WTC11 (cell line): ENCODE data around the gene TMEM114. TPM values are rescaled to one million over a fixed set of nuclear protein-coding genes. Genes with fewer than 3 reads are reported as not detected.

Source experiments
- ATAC-seq: fragments of 200-7000 bp; cut with Tn5 transposase; 2 replicates; pipeline ENCODE4 v1.10.0; 2021; ENCODE audit warnings: mild to moderate bottlenecking, moderate library complexity
- CTCF ChIA-PET: fragments of 300-600 bp; sonication (Branson Sonifier 250); formaldehyde crosslinking; loops from one replicate; lab custom pipeline; 2021; ENCODE audit warnings: antibody characterized with exemption; lab: Charles Lee
- POLR2A ChIA-PET: fragments of 350-600 bp; sonication (Branson Sonifier 250); formaldehyde crosslinking; loops from one replicate; lab custom pipeline; 2021; ENCODE audit warnings: antibody characterized with exemption; lab: Charles Lee
- DNase-seq: peaks from one replicate; pipeline ENCODE4 v3.0.0; 2021; ENCODE audit warnings: low spot score
- H3K27ac Mint-ChIP-seq: 2 replicates; pipeline ENCODE4 v1.8.0; 2021; ENCODE audit warnings: mixed read lengths
- H3K27me3 Mint-ChIP-seq: 2 replicates; pipeline ENCODE4 v1.8.0; 2021; ENCODE audit warnings: low read depth, mild to moderate bottlenecking, moderate library complexity, mixed read lengths
- H3K36me3 Mint-ChIP-seq: 2 replicates; pipeline ENCODE4 v1.8.0; 2021; ENCODE audit warnings: mixed read lengths
- H3K4me1 Mint-ChIP-seq: 2 replicates; pipeline ENCODE4 v1.8.0; 2022; ENCODE audit warnings: mixed read lengths
- H3K4me3 Mint-ChIP-seq: 2 replicates; pipeline ENCODE4 v1.8.0; 2021; ENCODE audit warnings: mild to moderate bottlenecking, moderate library complexity, mixed read lengths
- H3K9me3 Mint-ChIP-seq: 2 replicates; pipeline ENCODE4 v1.8.0; 2021; ENCODE audit warnings: mixed read lengths
- ATF3 ChIP-seq: sonication (generic); formaldehyde crosslinking; conservative IDR thresholded peaks from 2 replicates; pipeline ENCODE4 v1.8.1; 2022; ENCODE audit warnings: mild to moderate bottlenecking, missing genetic modification reagents
- ETV6 ChIP-seq: sonication (generic); formaldehyde crosslinking; IDR thresholded peaks from 2 replicates; pipeline ENCODE4 v1.8.1; 2022; ENCODE audit warnings: mild to moderate bottlenecking, missing genetic modification reagents
- FOXJ3 ChIP-seq: sonication (generic); formaldehyde crosslinking; IDR thresholded peaks from 2 replicates; pipeline ENCODE4 v1.9.0; 2021; ENCODE audit warnings: missing genetic modification reagents, mild to moderate bottlenecking, borderline replicate concordance
- FOXK1 ChIP-seq: sonication (generic); formaldehyde crosslinking; IDR thresholded peaks from 2 replicates; pipeline ENCODE4 v1.8.0; 2022; ENCODE audit warnings: mild to moderate bottlenecking, moderate library complexity, missing genetic modification reagents
- NFATC4 ChIP-seq: fragments of 250-450 bp; sonication (Bioruptor Pico); IDR thresholded peaks from 2 replicates; pipeline ENCODE4 v1.9.0; 2021; ENCODE audit warnings: mild to moderate bottlenecking
- NFYB ChIP-seq: sonication (generic); formaldehyde crosslinking; conservative IDR thresholded peaks from 2 replicates; pipeline ENCODE4 v1.8.0; 2022; ENCODE audit warnings: low read depth, missing genetic modification reagents
- NR2C2 ChIP-seq: sonication (generic); formaldehyde crosslinking; IDR thresholded peaks from 2 replicates; pipeline ENCODE4 v1.8.0; 2022; ENCODE audit warnings: mild to moderate bottlenecking, missing genetic modification reagents
- PRRX2 ChIP-seq: fragments of 250-450 bp; sonication (Bioruptor Pico); IDR thresholded peaks from 2 replicates; pipeline ENCODE4 v1.8.0; 2021; ENCODE audit warnings: mild to moderate bottlenecking
- TEAD4 ChIP-seq: sonication (generic); formaldehyde crosslinking; IDR thresholded peaks from 2 replicates; pipeline ENCODE4 v1.8.0; 2022; ENCODE audit warnings: mild to moderate bottlenecking, missing genetic modification reagents
- TP53 ChIP-seq: sonication (generic); formaldehyde crosslinking; IDR thresholded peaks from 2 replicates; pipeline ENCODE4 v1.8.1; 2023; ENCODE audit warnings: mild to moderate bottlenecking, missing genetic modification reagents
- ZMAT4 ChIP-seq: fragments of 250-450 bp; sonication (Bioruptor Pico); IDR thresholded peaks from 2 replicates; pipeline ENCODE4 v1.9.0; 2021; ENCODE audit warnings: mild to moderate bottlenecking
- ZNF219 ChIP-seq: sonication (generic); formaldehyde crosslinking; IDR thresholded peaks from 2 replicates; pipeline ENCODE4 v1.8.0; 2023; ENCODE audit warnings: missing genetic modification reagents, mild to moderate bottlenecking, borderline replicate concordance
- ZNF263 ChIP-seq: sonication (generic); formaldehyde crosslinking; IDR thresholded peaks from 2 replicates; pipeline ENCODE4 v1.8.1; 2022; ENCODE audit warnings: low read depth, mild to moderate bottlenecking, moderate library complexity, missing genetic modification reagents
- ZNF512 ChIP-seq: sonication (generic); formaldehyde crosslinking; IDR thresholded peaks from 2 replicates; pipeline ENCODE4 v1.8.1; 2022; ENCODE audit warnings: missing genetic modification reagents, borderline replicate concordance
- total RNA-seq: library from RNA; stranded (reverse); gene quantifications from 3 replicates; pipeline ENCODE4 v1.2.3, GENCODE V29; 2021
- TF ChIP-seq, protein P1 (sequence below): fragments of 250-450 bp; sonication (Bioruptor Pico); IDR thresholded peaks from 2 replicates; pipeline ENCODE4 v1.9.0; 2021; ENCODE audit warnings: mild to moderate bottlenecking, borderline replicate concordance
- TF ChIP-seq, protein P2 (sequence below): sonication (generic); formaldehyde crosslinking; IDR thresholded peaks from 2 replicates; pipeline ENCODE4 v1.8.1; 2023; ENCODE audit warnings: mild to moderate bottlenecking, moderate library complexity, missing genetic modification reagents
- TF ChIP-seq, protein P3 (sequence below): sonication (generic); formaldehyde crosslinking; IDR thresholded peaks from 2 replicates; pipeline ENCODE4 v1.8.1; 2022; ENCODE audit warnings: mild to moderate bottlenecking, missing genetic modification reagents, moderate library complexity, borderline replicate concordance
- TF ChIP-seq, protein P4 (sequence below): sonication (generic); formaldehyde crosslinking; IDR thresholded peaks from 2 replicates; pipeline ENCODE4 v1.8.1; 2022; ENCODE audit warnings: low read depth, missing genetic modification reagents, borderline replicate concordance

Gene TMEM114
- total RNA-seq, 1 experiment from 2014 or later, result 0.37 TPM

DNA sequence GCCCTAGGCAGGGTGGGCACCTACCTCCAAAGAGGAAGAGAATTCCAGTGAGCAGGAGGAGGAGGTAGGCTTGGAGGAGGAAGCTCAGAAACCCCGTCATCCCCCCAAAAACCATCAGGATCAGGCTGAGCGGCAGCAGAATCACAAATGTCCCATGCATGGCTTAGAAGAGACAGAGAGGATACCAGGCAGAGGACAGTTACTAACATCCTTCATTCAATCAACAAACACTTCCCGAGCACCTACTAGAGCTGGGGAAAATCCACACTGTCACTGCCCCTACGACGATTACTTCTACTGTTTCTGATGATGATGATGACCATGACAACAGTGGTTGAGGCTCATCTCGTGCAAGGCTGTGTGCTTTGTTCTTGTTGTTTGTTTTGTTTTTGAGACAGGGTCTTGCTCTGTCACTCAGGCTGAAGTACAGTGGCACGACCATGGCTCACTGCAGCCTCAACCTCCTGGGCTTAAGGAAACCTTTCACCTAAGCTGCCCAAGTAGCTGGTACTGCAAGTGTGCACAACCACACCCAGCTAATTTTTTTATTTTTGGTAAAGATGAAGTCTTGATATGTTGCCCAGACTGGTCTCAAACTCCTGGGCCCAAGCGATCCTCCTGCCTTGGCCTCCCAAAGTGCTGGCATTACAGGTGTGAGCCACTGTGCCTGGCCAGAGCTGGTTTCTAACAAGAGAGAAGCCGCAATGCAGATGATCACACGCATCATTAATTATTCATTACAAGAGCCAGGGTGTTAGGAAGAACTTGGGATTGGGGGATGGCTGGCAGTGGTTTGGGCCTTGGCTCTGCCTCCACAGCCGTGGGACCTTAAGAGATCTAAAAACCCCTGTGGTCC lies 18.0 kb downstream of the TMEM114 start:
- ATAC-seq (no peak), DNase-seq (no peak)
- Mint-ChIP-seq H3K27ac (no peak overlapping the region; the same call in 1 of the 2 replicates), H3K9me3 (peaks cover 4% of the 10 kb centered on the region), H3K36me3 (no peaks in the 10 kb centered on the region), H3K4me3 (no peak overlapping the region), H3K27me3 (0 out of 2 replicates have a peak, but pooled peaks cover 1% of the 10 kb centered on the region), H3K4me1 (peaks cover 23% of the 10 kb centered on the region)
- ChIA-PET POLR2A (interaction anchor here (0.7 to 2.4 kb wide), 2 partner anchors 63 to 66 kb away, joined by 4 to 5 read pairs; no protein-coding TSS in a partner anchor), CTCF (interaction anchor here (0.7 to 8.6 kb wide), 16 partner anchors 12 to 124 kb away, joined by 3 to 132 read pairs (median 4); partner anchors contain the start of gene TMEM114)
- TF ChIP-seq PRRX2, result no peak
- no peak for TF ChIP-seq ETV6
- no peak for TF ChIP-seq TP53
- no peak for TF ChIP-seq ATF3
- no peak for TF ChIP-seq ZNF512 (CRISPR knock-in tag)
- no peak for TF ChIP-seq FOXK1
- TF ChIP-seq, protein P1, sequence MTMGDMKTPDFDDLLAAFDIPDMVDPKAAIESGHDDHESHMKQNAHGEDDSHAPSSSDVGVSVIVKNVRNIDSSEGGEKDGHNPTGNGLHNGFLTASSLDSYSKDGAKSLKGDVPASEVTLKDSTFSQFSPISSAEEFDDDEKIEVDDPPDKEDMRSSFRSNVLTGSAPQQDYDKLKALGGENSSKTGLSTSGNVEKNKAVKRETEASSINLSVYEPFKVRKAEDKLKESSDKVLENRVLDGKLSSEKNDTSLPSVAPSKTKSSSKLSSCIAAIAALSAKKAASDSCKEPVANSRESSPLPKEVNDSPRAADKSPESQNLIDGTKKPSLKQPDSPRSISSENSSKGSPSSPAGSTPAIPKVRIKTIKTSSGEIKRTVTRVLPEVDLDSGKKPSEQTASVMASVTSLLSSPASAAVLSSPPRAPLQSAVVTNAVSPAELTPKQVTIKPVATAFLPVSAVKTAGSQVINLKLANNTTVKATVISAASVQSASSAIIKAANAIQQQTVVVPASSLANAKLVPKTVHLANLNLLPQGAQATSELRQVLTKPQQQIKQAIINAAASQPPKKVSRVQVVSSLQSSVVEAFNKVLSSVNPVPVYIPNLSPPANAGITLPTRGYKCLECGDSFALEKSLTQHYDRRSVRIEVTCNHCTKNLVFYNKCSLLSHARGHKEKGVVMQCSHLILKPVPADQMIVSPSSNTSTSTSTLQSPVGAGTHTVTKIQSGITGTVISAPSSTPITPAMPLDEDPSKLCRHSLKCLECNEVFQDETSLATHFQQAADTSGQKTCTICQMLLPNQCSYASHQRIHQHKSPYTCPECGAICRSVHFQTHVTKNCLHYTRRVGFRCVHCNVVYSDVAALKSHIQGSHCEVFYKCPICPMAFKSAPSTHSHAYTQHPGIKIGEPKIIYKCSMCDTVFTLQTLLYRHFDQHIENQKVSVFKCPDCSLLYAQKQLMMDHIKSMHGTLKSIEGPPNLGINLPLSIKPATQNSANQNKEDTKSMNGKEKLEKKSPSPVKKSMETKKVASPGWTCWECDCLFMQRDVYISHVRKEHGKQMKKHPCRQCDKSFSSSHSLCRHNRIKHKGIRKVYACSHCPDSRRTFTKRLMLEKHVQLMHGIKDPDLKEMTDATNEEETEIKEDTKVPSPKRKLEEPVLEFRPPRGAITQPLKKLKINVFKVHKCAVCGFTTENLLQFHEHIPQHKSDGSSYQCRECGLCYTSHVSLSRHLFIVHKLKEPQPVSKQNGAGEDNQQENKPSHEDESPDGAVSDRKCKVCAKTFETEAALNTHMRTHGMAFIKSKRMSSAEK (CRISPR knock-in tag), result no peak
- no peak for TF ChIP-seq FOXJ3 (CRISPR knock-in tag)
- TF ChIP-seq ZMAT4 (CRISPR knock-in tag), result no peak
- no peak for TF ChIP-seq NFYB (CRISPR knock-in tag)
- TF ChIP-seq, protein P2, sequence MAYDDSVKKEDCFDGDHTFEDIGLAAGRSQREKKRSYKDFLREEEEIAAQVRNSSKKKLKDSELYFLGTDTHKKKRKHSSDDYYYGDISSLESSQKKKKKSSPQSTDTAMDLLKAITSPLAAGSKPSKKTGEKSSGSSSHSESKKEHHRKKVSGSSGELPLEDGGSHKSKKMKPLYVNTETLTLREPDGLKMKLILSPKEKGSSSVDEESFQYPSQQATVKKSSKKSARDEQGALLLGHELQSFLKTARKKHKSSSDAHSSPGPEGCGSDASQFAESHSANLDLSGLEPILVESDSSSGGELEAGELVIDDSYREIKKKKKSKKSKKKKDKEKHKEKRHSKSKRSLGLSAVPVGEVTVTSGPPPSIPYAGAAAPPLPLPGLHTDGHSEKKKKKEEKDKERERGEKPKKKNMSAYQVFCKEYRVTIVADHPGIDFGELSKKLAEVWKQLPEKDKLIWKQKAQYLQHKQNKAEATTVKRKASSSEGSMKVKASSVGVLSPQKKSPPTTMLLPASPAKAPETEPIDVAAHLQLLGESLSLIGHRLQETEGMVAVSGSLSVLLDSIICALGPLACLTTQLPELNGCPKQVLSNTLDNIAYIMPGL (CRISPR knock-in tag), result no peak
- TF ChIP-seq, protein P3, sequence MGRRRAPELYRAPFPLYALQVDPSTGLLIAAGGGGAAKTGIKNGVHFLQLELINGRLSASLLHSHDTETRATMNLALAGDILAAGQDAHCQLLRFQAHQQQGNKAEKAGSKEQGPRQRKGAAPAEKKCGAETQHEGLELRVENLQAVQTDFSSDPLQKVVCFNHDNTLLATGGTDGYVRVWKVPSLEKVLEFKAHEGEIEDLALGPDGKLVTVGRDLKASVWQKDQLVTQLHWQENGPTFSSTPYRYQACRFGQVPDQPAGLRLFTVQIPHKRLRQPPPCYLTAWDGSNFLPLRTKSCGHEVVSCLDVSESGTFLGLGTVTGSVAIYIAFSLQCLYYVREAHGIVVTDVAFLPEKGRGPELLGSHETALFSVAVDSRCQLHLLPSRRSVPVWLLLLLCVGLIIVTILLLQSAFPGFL (CRISPR knock-in tag), result no peak
- no peak for TF ChIP-seq ZNF263 (CRISPR knock-in tag)
- TF ChIP-seq, protein P4, sequence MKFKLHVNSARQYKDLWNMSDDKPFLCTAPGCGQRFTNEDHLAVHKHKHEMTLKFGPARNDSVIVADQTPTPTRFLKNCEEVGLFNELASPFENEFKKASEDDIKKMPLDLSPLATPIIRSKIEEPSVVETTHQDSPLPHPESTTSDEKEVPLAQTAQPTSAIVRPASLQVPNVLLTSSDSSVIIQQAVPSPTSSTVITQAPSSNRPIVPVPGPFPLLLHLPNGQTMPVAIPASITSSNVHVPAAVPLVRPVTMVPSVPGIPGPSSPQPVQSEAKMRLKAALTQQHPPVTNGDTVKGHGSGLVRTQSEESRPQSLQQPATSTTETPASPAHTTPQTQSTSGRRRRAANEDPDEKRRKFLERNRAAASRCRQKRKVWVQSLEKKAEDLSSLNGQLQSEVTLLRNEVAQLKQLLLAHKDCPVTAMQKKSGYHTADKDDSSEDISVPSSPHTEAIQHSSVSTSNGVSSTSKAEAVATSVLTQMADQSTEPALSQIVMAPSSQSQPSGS (CRISPR knock-in tag), result no peak
- TF ChIP-seq NFATC4, result no peak
- TF ChIP-seq ZNF219 (CRISPR knock-in tag), result no peak
- no peak for TF ChIP-seq NR2C2 (CRISPR knock-in tag)
- TF ChIP-seq TEAD4 (CRISPR knock-in tag), result no peak
